ENCODE results near the gene USF3. TPM values are rescaled to one million over a fixed set of nuclear protein-coding genes. Genes with fewer than 3 reads are reported as not detected.

The USF3 gene
- total and polyA plus RNA-seq, 2 experiments from 2014 or later: 10.1 to 23.5 TPM

GRCh38 chr3:113648524-113648923, 47.9 kb downstream of the USF3 start:
- Histone ChIP-seq H3K36me3 (ENCODE audit: insufficient read depth) (no peaks in the 10 kb centered on the region; the same call in 1 of the 2 replicates), H4K20me1 (replicated peaks; ENCODE audit: insufficient read depth) (no peaks in the 10 kb centered on the region), H3K27me3 (ENCODE audit: insufficient read depth) (no peaks in the 10 kb centered on the region), H3K27ac (ENCODE audit: low read depth) (no peak overlapping the region), H3K4me1 (ENCODE audit: insufficient read depth) (no peaks in the 10 kb centered on the region), H3K4me3 (no peak overlapping the region), H3K79me2 (replicated peaks; ENCODE audit: insufficient read depth) (no peaks in the 10 kb centered on the region), H2AFZ (no peak overlapping the region), H3F3A (replicated peaks; ENCODE audit: low read depth) (no peaks in the 10 kb centered on the region), H3K4me2 (no peak overlapping the region), H3K9me2 (ENCODE audit: insufficient read depth) (no peaks in the 10 kb centered on the region)
- H3K4me1 Mint-ChIP-seq: no peaks in the 10 kb centered on the region
- no peak overlapping the region for H3K27ac Mint-ChIP-seq
- H3K27me3 Mint-ChIP-seq (ENCODE audit: insufficient read depth, low read depth, poor library complexity): peaks cover 4% of the 10 kb centered on the region
- no peak overlapping the region for H3K4me3 Mint-ChIP-seq
- peaks cover 28% of the 10 kb centered on the region; the same call in 2 of the 3 replicates for H3K36me3 Mint-ChIP-seq (ENCODE audit: low read depth)
- TF ChIP-seq STAT1 (IDR thresholded peaks at IDR 0.05; ENCODE audit: unreplicated experiment) (no peak), POLR2AphosphoS5 (IDR thresholded peaks at IDR 0.05; ENCODE audit: low read depth) (no peak), EZH2phosphoT487 (IDR thresholded peaks at IDR 0.05; ENCODE audit: unreplicated experiment) (no peak), JUNB (IDR thresholded peaks at IDR 0.05; ENCODE audit: unreplicated experiment) (no peak), ZNF462 (CRISPR knock-in tag; IDR thresholded peaks at IDR 0.05) (no peak), EZH2 (IDR thresholded peaks at IDR 0.05; ENCODE audit: low read depth, unreplicated experiment) (no peak), CREB1 (CRISPR knock-in tag; IDR thresholded peaks at IDR 0.05; ENCODE audit: low read depth) (no peak)
- TF ChIP-seq, protein P1, sequence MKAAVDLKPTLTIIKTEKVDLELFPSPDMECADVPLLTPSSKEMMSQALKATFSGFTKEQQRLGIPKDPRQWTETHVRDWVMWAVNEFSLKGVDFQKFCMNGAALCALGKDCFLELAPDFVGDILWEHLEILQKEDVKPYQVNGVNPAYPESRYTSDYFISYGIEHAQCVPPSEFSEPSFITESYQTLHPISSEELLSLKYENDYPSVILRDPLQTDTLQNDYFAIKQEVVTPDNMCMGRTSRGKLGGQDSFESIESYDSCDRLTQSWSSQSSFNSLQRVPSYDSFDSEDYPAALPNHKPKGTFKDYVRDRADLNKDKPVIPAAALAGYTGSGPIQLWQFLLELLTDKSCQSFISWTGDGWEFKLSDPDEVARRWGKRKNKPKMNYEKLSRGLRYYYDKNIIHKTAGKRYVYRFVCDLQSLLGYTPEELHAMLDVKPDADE (IDR thresholded peaks at IDR 0.05): no peak
- DNase-seq (ENCODE audit: low spot score) (no peak), ATAC-seq (no peak)
- H3K9me3 Mint-ChIP-seq: peaks cover 32% of the 10 kb centered on the region
